ENCODE results near the gene OR5AC2.

Gene OR5AC2, protein sequence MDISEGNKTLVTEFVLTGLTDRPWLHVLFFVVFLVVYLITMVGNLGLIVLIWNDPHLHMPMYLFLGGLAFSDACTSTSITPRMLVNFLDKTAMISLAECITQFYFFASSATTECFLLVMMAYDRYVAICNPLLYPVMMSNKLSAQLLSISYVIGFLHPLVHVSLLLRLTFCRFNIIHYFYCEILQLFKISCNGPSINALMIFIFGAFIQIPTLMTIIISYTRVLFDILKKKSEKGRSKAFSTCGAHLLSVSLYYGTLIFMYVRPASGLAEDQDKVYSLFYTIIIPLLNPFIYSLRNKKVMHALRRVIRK

DNA sequence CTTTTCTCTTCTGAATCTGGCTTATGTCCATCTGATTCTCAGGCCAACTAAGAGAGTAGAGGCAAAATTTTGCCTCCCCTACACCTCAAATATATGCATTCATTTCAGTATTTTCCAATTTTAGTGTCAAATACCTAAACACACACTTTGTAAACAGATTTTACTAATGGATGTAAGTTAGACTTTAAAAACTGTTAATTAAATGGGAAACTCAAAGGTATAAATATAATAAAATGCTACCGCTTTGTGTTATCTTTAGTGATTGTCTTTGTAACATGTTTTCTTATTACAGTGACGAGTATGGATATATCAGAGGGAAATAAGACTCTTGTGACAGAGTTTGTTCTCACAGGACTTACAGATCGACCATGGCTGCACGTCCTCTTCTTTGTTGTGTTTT lies at the start of gene OR5AC2:
Gene OR5AC2, plus strand, starts transcription at position 301 of the 400 bp plus-strand sequence. Its CDS starts 0 bp downstream, at position 301.
- TF ChIP-seq POLR2A (IDR thresholded peaks at IDR 0.05; ENCODE audit: extremely low read depth, insufficient read length) (no peak), MYC (IDR thresholded peaks at IDR 0.05; ENCODE audit: low read depth, low read length) (no peak)
- TF ChIP-seq, protein P1, sequence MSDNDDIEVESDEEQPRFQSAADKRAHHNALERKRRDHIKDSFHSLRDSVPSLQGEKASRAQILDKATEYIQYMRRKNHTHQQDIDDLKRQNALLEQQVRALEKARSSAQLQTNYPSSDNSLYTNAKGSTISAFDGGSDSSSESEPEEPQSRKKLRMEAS (IDR thresholded peaks at IDR 0.05; ENCODE audit: low read depth, low read length): no peak
- TF ChIP-seq, protein P2, sequence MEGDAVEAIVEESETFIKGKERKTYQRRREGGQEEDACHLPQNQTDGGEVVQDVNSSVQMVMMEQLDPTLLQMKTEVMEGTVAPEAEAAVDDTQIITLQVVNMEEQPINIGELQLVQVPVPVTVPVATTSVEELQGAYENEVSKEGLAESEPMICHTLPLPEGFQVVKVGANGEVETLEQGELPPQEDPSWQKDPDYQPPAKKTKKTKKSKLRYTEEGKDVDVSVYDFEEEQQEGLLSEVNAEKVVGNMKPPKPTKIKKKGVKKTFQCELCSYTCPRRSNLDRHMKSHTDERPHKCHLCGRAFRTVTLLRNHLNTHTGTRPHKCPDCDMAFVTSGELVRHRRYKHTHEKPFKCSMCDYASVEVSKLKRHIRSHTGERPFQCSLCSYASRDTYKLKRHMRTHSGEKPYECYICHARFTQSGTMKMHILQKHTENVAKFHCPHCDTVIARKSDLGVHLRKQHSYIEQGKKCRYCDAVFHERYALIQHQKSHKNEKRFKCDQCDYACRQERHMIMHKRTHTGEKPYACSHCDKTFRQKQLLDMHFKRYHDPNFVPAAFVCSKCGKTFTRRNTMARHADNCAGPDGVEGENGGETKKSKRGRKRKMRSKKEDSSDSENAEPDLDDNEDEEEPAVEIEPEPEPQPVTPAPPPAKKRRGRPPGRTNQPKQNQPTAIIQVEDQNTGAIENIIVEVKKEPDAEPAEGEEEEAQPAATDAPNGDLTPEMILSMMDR (IDR thresholded peaks at IDR 0.05; ENCODE audit: low read depth, low read length): no peak
- no peak within 1 kb of the TSS for H3K4me3 ChIP-seq (ENCODE audit: low read depth, low read length)

DNA sequence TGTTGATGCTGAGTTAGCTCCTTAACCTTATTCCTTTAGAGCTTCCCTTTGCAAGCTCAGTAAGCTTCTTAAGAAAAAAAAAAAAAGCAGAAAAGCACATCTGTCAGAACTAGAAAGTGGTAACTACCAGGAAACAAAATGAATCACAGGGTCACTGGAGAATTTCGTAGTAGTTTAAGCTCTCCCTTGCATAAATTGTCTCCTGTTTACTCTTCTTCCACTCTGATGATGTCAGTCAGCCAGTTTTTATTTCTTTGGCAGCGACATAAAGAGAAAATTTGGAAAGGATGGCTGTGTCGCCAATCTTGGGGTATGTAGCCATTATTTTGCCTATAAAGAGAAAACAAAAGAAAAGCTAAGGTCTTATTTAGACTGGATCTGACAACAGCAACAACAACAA lies 48.7 kb upstream of the OR5AC2 start:
- TF ChIP-seq POLR2A (IDR thresholded peaks at IDR 0.05; ENCODE audit: extremely low read depth, insufficient read length) (no peak), MYC (IDR thresholded peaks at IDR 0.05; ENCODE audit: low read depth, low read length) (no peak)
- TF ChIP-seq, protein P1 (IDR thresholded peaks at IDR 0.05; ENCODE audit: low read depth, low read length): no peak
- TF ChIP-seq, protein P2 (IDR thresholded peaks at IDR 0.05; ENCODE audit: low read depth, low read length): no peak
- DNase-seq (ENCODE audit: low read depth): no peak
- no peak overlapping the region for H3K4me3 ChIP-seq (ENCODE audit: low read depth, low read length)

More for the DNA sequence above, at the start of gene OR5AC2:
- DNase-seq (ENCODE audit: low read depth): no peak

DNA sequence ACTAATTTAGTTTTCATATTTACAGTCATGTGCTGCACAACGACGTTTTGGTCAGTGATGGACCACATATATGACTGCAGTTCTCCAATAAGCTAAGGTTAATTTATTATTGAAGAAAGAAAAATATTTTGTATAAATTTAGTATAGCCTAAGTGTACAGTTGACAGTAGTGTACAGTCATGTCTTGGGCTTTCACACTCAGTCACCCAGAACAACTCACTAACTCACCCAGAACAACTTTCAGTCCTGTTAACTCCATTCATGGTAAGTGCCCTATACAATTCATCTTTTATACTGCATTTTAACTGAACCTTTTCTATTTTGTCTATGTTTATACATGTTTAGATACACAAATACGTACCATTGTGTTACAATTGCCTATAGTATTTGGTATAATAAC lies 48.1 kb upstream of the OR5AC2 start:
- no peak for DNase-seq (ENCODE audit: low read depth)
- no peak overlapping the region for H3K4me3 ChIP-seq (ENCODE audit: low read depth, low read length)
- no peak for TF ChIP-seq MYC (IDR thresholded peaks at IDR 0.05; ENCODE audit: low read depth, low read length)
- TF ChIP-seq, protein P2 (IDR thresholded peaks at IDR 0.05; ENCODE audit: low read depth, low read length): no peak
- TF ChIP-seq POLR2A (IDR thresholded peaks at IDR 0.05; ENCODE audit: extremely low read depth, insufficient read length): no peak
- TF ChIP-seq, protein P1 (IDR thresholded peaks at IDR 0.05; ENCODE audit: low read depth, low read length): no peak

DNA sequence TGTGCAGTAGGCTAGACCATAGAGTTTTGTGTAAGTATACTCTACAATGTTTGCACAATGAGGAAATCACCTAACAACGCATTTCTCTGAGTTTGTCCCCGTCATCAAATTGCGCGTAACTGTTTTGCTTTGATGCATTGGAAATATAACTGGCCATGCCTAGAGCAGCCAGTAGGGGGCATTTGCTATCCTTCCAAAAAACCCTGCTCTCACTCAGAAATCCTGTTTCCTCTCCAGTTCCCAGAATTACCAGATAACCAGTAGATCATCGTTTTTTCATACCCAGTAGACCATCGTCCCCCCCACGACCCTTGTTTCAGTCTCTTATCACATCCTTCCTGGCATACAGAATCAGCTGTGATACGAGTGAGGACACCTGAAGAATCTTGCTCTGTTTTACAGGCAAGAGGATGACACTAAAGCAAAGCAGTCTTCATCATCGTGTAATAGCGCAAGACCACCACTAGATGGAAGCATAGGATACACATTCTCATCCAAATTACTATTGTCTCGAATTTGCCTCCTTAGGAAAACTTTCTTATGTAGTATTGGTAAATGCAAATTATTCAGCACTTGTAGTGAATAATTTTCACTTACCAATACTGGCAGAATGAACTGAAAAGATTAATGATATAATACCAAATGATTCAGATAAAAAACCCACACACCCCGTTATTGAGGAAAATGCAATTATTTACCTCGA lies 47.5 kb upstream of the OR5AC2 start:
- peak overlapping the region; percentile 33 for H3K4me3 ChIP-seq (ENCODE audit: low read depth, low read length)
- peak; percentile 82 for DNase-seq (ENCODE audit: low read depth)
- TF ChIP-seq MYC (IDR thresholded peaks at IDR 0.05; ENCODE audit: low read depth, low read length): no peak
- TF ChIP-seq, protein P2 (IDR thresholded peaks at IDR 0.05; ENCODE audit: low read depth, low read length): peak; percentile 67
- TF ChIP-seq, protein P1 (IDR thresholded peaks at IDR 0.05; ENCODE audit: low read depth, low read length): 0 out of 2 replicates have a peak, but pooled peaks have one; percentile 17
- no peak for TF ChIP-seq POLR2A (IDR thresholded peaks at IDR 0.05; ENCODE audit: extremely low read depth, insufficient read length)

DNA sequence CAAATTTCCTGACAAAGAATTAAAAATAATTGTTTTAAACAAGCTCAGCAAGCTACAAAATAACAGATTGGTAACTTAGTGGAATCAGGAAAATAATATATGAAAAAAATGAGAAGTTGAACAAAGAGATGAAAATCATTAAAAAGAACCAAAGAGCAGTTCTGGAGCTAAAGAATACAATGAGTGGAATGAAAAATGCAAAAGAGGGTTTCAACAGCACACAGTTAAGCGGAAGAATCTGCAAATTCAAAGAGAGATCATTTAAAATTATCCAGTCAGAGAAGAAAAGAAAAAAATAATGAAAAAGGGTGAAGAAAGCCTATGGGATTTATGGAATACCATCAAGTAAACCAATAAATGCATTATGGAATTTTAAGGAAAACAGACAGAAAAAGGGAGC lies 45.6 kb upstream of the OR5AC2 start:
- no peak for TF ChIP-seq MYC (IDR thresholded peaks at IDR 0.05; ENCODE audit: low read depth, low read length)
- H3K4me3 ChIP-seq (ENCODE audit: low read depth, low read length): no peak overlapping the region
- no peak for DNase-seq (ENCODE audit: low read depth)

DNA sequence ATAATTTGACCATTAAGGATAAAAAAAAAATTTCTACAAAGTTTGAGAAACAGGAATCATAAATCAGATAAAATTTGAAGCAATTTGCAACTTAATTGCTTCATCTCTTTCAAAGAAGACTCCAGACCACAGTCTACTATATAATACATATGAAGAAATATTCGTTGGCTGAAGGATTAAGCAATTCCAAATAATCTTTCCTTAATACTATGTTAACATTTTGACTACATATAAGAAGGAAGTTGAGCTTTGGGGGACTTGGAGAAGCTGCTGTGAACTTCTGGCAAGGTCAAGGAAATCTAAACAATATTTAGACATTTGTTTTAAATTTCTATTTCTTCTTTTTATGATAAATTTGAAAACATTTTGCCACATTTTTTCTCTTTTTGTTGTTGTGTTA lies 38.4 kb upstream of the OR5AC2 start:
- no peak overlapping the region for H3K4me3 ChIP-seq (ENCODE audit: low read depth, low read length)
- TF ChIP-seq POLR2A (IDR thresholded peaks at IDR 0.05; ENCODE audit: extremely low read depth, insufficient read length): no peak
- TF ChIP-seq, protein P1 (IDR thresholded peaks at IDR 0.05; ENCODE audit: low read depth, low read length): no peak
- TF ChIP-seq MYC (IDR thresholded peaks at IDR 0.05; ENCODE audit: low read depth, low read length): no peak
- TF ChIP-seq, protein P2 (IDR thresholded peaks at IDR 0.05; ENCODE audit: low read depth, low read length): no peak
- DNase-seq (ENCODE audit: low read depth): peak; percentile 14
